Ishikawa (cell line): ENCODE results near the gene TMEM115.

Experiments used
- CEBPB ChIP-seq: IDR thresholded peaks from 2 replicates; pipeline ENCODE4 v1.6.1; 2012
- CREB1 ChIP-seq: IDR thresholded peaks from 2 replicates; pipeline ENCODE4 v1.6.1; 2012; ENCODE audit warnings: low read depth
- EGR1 ChIP-seq: IDR thresholded peaks from 2 replicates; pipeline ENCODE4 v1.6.1; 2012
- EP300 ChIP-seq: IDR thresholded peaks from 2 replicates; pipeline ENCODE4 v1.6.1; 2012; ENCODE audit warnings: borderline replicate concordance
- FOXM1 ChIP-seq: IDR thresholded peaks from 2 replicates; pipeline ENCODE4 v1.6.1; 2012; ENCODE audit warnings: low read depth, borderline replicate concordance
- MAX ChIP-seq: IDR thresholded peaks from 2 replicates; pipeline ENCODE4 v1.6.1; 2012
- NFIC ChIP-seq: IDR thresholded peaks from 2 replicates; pipeline ENCODE4 v1.6.1; 2012
- RAD21 ChIP-seq: IDR thresholded peaks from 2 replicates; pipeline ENCODE4 v1.6.1; 2012; ENCODE audit warnings: low read depth
- REST ChIP-seq: IDR thresholded peaks from 2 replicates; pipeline ENCODE4 v1.6.1; 2012; ENCODE audit warnings: low read depth, mild to moderate bottlenecking
- TAF1 ChIP-seq: IDR thresholded peaks from 2 replicates; pipeline ENCODE4 v1.6.1; 2012; ENCODE audit warnings: low read depth, mild to moderate bottlenecking
- TCF12 ChIP-seq: IDR thresholded peaks from 2 replicates; pipeline ENCODE4 v1.6.1; 2012; ENCODE audit warnings: low read depth
- TEAD4 ChIP-seq: IDR thresholded peaks from 2 replicates; pipeline ENCODE4 v1.6.1; 2012
- USF1 ChIP-seq: IDR thresholded peaks from 2 replicates; pipeline ENCODE4 v1.6.1; 2012
- YY1 ChIP-seq: IDR thresholded peaks from 2 replicates; pipeline ENCODE4 v1.6.1; 2012; ENCODE audit warnings: low read depth
- ZBTB7A ChIP-seq: IDR thresholded peaks from 2 replicates; pipeline ENCODE4 v1.6.1; 2012; ENCODE audit warnings: low read depth

Gene TMEM115

GRCh38 chr3:50336452-50337174, 22.7 kb downstream of the TMEM115 start:
- TF ChIP-seq ZBTB7A = no peak
- TF ChIP-seq USF1 = no peak
- no peak for TF ChIP-seq MAX
- TF ChIP-seq CEBPB = no peak; the same call in 1 of the 2 replicates
- TF ChIP-seq EGR1 = no peak

GRCh38 chr3:50334339-50335075, 24.8 kb downstream of the TMEM115 start:
- TF ChIP-seq TEAD4 (no peak), EGR1 (no peak), YY1 (no peak)

- no peak for TF ChIP-seq CREB1
- no peak for TF ChIP-seq USF1
- TF ChIP-seq MAX = no peak
- TF ChIP-seq NFIC = no peak
- no peak for TF ChIP-seq ZBTB7A
- no peak for TF ChIP-seq FOXM1
- no peak for TF ChIP-seq TCF12
- TF ChIP-seq REST = no peak
- no peak for TF ChIP-seq TAF1
- TF ChIP-seq EP300 = no peak
- no peak for TF ChIP-seq CEBPB
- TF ChIP-seq TEAD4 = no peak
- no peak for TF ChIP-seq EGR1
- TF ChIP-seq YY1 = no peak
- TF ChIP-seq RAD21 = no peak
Measured at GRCh38 chr3:50333744-50334328, 25.5 kb downstream of the TMEM115 start.

GRCh38 chr3:50331364-50331907, 27.9 kb downstream of the TMEM115 start:
- TF ChIP-seq TAF1 (no peak), USF1 (no peak), CREB1 (no peak), EGR1 (no peak), ZBTB7A (no peak), REST (no peak), CEBPB (no peak), NFIC (no peak), TEAD4 (no peak), RAD21 (no peak), EP300 (no peak), MAX (no peak), YY1 (no peak), TCF12 (no peak)

- TF ChIP-seq EP300 (no peak), FOXM1 (no peak), TCF12 (no peak)
Measured at GRCh38 chr3:50330330-50330729, 29.0 kb downstream of the TMEM115 start.
